HepG2 (cell line): ENCODE data around the gene SMIM41. TPM values are rescaled to one million over a fixed set of nuclear protein-coding genes. Genes with fewer than 3 reads are reported as not detected.
A peak's percentile ranks its signal among the peaks of the same experiment; 100 is the strongest.

Source experiments
- CREB1 ChIP-seq, 2 experiments: fragments of 450-650 bp in 1 of 2; IDR thresholded peaks; 2 replicates each; pipeline ENCODE4 v1.6.1; 2016 to 2017; ENCODE audit warnings: control low read depth in 1 of 2, mild to moderate bottlenecking in 1 of 2, missing compliant biosample characterization in 1 of 2, missing genetic modification characterization in 1 of 2
- ESRRA ChIP-seq: sonication (generic); formaldehyde crosslinking; IDR thresholded peaks from 2 replicates; pipeline ENCODE4 v1.5.1; 2020; ENCODE audit warnings: mild to moderate bottlenecking, low read depth, missing genetic modification reagents
- KDM6A ChIP-seq: IDR thresholded peaks from 2 replicates; pipeline ENCODE4 v1.6.1; 2016; ENCODE audit warnings: low read depth
- MIXL1 ChIP-seq: IDR thresholded peaks from 2 replicates; pipeline ENCODE4 v1.6.1; 2016
- NFATC3 ChIP-seq: sonication (generic); formaldehyde crosslinking; IDR thresholded peaks from 2 replicates; pipeline ENCODE4 v1.5.1; 2020; ENCODE audit warnings: mild to moderate bottlenecking, missing genetic modification reagents
- NFKB2 ChIP-seq: sonication (generic); formaldehyde crosslinking; IDR thresholded peaks from 2 replicates; pipeline ENCODE4 v1.4.0; 2020; ENCODE audit warnings: missing genetic modification reagents, borderline replicate concordance
- PLRG1 ChIP-seq: fragments of 450-650 bp; conservative IDR thresholded peaks from 2 replicates; pipeline ENCODE4 v1.6.1; 2016
- TAF15 ChIP-seq: fragments of 200-400 bp; formaldehyde crosslinking; IDR thresholded peaks from one replicate; pipeline ENCODE4 v1.6.1; 2018; ENCODE audit warnings: mild to moderate bottlenecking, low read depth, low read length; ENCODE audit not compliant: poor library complexity, severe bottlenecking
- TERF1 ChIP-seq: sonication (generic); formaldehyde crosslinking; IDR thresholded peaks from 2 replicates; pipeline ENCODE4 v1.8.0; 2022; ENCODE audit warnings: mild to moderate bottlenecking, missing genetic modification reagents, moderate library complexity
- ZBTB2 ChIP-seq: sonication (generic); formaldehyde crosslinking; IDR thresholded peaks from 2 replicates; pipeline ENCODE4 v1.8.0; 2022; ENCODE audit warnings: low read depth, missing genetic modification reagents
- ZBTB37 ChIP-seq: sonication (generic); formaldehyde crosslinking; IDR thresholded peaks from 2 replicates; pipeline ENCODE4 v1.4.0; 2020; ENCODE audit warnings: mild to moderate bottlenecking, missing genetic modification reagents
- ZMYM3 ChIP-seq: sonication (generic); formaldehyde crosslinking; IDR thresholded peaks from 2 replicates; pipeline ENCODE4 v1.5.1; 2020; ENCODE audit warnings: mild to moderate bottlenecking, missing genetic modification reagents
- ZNF639 ChIP-seq: conservative IDR thresholded peaks from 2 replicates; pipeline ENCODE4 v1.6.1; 2018; ENCODE audit warnings: missing genetic modification reagents
- ZNF670 ChIP-seq: sonication (generic); formaldehyde crosslinking; IDR thresholded peaks from 2 replicates; pipeline ENCODE4 v1.8.0; 2022; ENCODE audit warnings: mild to moderate bottlenecking, missing genetic modification reagents, borderline replicate concordance
- ZNF788 ChIP-seq: sonication (generic); formaldehyde crosslinking; IDR thresholded peaks from 2 replicates; pipeline ENCODE4 v1.5.0; 2020; ENCODE audit warnings: mild to moderate bottlenecking, missing genetic modification reagents, borderline replicate concordance
- polyA plus RNA-seq, 8 experiments: library from polyadenylated mRNA; depleted of rRNA in 3 of 8; stranded (reverse) in 7 of 8; unstranded in 1 of 8; fragments of >200 nt; fragmentation: Illumina TruSeq in 4 of 8; extraction: Trizol in 4 of 8; gene quantifications; 2 replicates each; pipeline versions ENCODE4 v1.2.1 to v1.2.3, GENCODE V29; 2011 to 2016; ENCODE audit warnings: low read depth in 4 of 8, missing spikeins in 1 of 8, mixed read lengths in 1 of 8; ENCODE audit not compliant: insufficient read depth in 1 of 8
- total RNA-seq, 5 experiments: library from RNA; depleted of rRNA; stranded (reverse); fragments of >200 nt; fragmentation: Illumina TruSeq; extraction: Trizol; gene quantifications; 2 replicates each; pipeline ENCODE4 v1.2.3, GENCODE V29; 2016; ENCODE audit warnings: low read depth in 1 of 5
- TF ChIP-seq, protein P1 (sequence below): sonication (generic); formaldehyde crosslinking; IDR thresholded peaks from 2 replicates; pipeline ENCODE4 v1.5.1; 2020; ENCODE audit warnings: mild to moderate bottlenecking, moderate library complexity, missing genetic modification reagents
- TF ChIP-seq, protein P2 (sequence below): sonication (generic); formaldehyde crosslinking; IDR thresholded peaks from 2 replicates; pipeline ENCODE4 v1.4.0; 2020; ENCODE audit warnings: low read depth, mild to moderate bottlenecking, missing genetic modification reagents
- TF ChIP-seq, protein P3 (sequence below): sonication (generic); formaldehyde crosslinking; conservative IDR thresholded peaks from 2 replicates; pipeline ENCODE4 v1.8.0; 2022; ENCODE audit warnings: mild to moderate bottlenecking, moderate library complexity, missing genetic modification reagents

Gene SMIM41
- total and polyA plus RNA-seq, 2 of the 13 experiments (the other 11 are each of a cell fraction or from before 2014, with no cell fraction given): not detected

DNA sequence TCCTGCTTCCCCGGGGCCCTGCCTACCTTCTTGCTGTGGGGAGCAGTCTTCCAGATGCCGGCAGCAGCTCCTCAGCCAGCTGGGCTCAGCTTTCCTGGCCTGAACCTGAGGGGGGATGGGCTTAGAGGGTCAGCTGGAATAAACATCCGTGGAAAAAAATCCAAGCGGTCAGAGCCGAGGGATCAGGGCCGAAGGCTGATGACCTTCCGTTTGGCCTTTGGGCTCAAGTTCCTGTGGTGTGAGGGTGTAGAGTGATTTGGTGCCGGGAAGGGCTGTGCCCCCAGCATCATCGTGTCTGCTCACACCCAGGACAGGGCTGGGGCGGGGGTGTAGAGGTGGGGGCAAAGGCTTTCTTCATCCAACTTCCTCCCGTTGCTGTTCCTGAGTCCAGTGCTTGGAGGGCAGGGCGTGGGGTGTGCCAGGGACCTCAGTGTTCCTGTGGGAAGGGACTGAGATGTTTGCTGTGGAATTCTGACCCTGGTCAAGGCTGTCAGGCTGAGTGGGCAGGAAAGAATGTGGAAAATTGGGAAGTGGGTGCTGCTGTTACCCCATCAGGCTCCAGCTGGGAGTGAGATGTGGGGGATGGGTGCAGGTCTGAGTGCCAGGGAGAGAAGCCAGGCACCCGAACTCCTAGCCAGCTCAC is 2.6 kb downstream of the SMIM41 start (continued):
- TF ChIP-seq, protein P1, sequence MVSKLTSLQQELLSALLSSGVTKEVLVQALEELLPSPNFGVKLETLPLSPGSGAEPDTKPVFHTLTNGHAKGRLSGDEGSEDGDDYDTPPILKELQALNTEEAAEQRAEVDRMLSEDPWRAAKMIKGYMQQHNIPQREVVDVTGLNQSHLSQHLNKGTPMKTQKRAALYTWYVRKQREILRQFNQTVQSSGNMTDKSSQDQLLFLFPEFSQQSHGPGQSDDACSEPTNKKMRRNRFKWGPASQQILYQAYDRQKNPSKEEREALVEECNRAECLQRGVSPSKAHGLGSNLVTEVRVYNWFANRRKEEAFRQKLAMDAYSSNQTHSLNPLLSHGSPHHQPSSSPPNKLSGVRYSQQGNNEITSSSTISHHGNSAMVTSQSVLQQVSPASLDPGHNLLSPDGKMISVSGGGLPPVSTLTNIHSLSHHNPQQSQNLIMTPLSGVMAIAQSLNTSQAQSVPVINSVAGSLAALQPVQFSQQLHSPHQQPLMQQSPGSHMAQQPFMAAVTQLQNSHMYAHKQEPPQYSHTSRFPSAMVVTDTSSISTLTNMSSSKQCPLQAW (CRISPR knock-in tag): peak; percentile 84
- TF ChIP-seq NFATC3 (CRISPR knock-in tag): no peak
- no peak for TF ChIP-seq PLRG1
- TF ChIP-seq, protein P2, sequence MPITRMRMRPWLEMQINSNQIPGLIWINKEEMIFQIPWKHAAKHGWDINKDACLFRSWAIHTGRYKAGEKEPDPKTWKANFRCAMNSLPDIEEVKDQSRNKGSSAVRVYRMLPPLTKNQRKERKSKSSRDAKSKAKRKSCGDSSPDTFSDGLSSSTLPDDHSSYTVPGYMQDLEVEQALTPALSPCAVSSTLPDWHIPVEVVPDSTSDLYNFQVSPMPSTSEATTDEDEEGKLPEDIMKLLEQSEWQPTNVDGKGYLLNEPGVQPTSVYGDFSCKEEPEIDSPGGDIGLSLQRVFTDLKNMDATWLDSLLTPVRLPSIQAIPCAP (CRISPR knock-in tag): no peak
- TF ChIP-seq ZNF670 (CRISPR knock-in tag): no peak; the same call in 1 of the 2 replicates
- no peak for TF ChIP-seq ZBTB37 (CRISPR knock-in tag)
- TF ChIP-seq ZNF639 (CRISPR knock-in tag): no peak
- TF ChIP-seq MIXL1: no peak
- TF ChIP-seq CREB1 (IDR thresholded peaks at IDR 0.05): no peak
- no peak for TF ChIP-seq CREB1 (CRISPR knock-in tag; IDR thresholded peaks at IDR 0.05)
- no peak; the same call in 1 of the 2 replicates for TF ChIP-seq KDM6A (CRISPR knock-in tag)
- TF ChIP-seq TAF15: no peak
- peak; percentile 85 for TF ChIP-seq ESRRA (CRISPR knock-in tag)
- no peak; the same call in 1 of the 2 replicates for TF ChIP-seq NFKB2 (CRISPR knock-in tag)
- TF ChIP-seq ZBTB2: no peak
- no peak for TF ChIP-seq ZNF788 (CRISPR knock-in tag)
- TF ChIP-seq, protein P3, sequence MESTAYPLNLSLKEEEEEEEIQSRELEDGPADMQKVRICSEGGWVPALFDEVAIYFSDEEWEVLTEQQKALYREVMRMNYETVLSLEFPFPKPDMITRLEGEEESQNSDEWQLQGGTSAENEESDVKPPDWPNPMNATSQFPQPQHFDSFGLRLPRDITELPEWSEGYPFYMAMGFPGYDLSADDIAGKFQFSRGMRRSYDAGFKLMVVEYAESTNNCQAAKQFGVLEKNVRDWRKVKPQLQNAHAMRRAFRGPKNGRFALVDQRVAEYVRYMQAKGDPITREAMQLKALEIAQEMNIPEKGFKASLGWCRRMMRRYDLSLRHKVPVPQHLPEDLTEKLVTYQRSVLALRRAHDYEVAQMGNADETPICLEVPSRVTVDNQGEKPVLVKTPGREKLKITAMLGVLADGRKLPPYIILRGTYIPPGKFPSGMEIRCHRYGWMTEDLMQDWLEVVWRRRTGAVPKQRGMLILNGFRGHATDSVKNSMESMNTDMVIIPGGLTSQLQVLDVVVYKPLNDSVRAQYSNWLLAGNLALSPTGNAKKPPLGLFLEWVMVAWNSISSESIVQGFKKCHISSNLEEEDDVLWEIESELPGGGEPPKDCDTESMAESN (CRISPR knock-in tag): no peak
- no peak for TF ChIP-seq ZMYM3
- TF ChIP-seq TERF1 (CRISPR knock-in tag): no peak
